NT2/D1 (cell line): Measurements from ENCODE around the gene RNF169.

Source experiments
- SUZ12 ChIP-seq: IDR thresholded peaks from 2 replicates; pipeline ENCODE4 v1.6.1; 2011; ENCODE audit not compliant: insufficient read length, insufficient read depth; ENCODE audit errors: extremely low read depth
- YY1 ChIP-seq: IDR thresholded peaks from 2 replicates; pipeline ENCODE4 v1.6.1; 2011; ENCODE audit not compliant: insufficient read length, insufficient read depth
- ZNF274 ChIP-seq: IDR thresholded peaks from 2 replicates; pipeline ENCODE4 v1.6.1; 2011; ENCODE audit warnings: mild to moderate bottlenecking, low read depth, low read length

GRCh38 chr11:74731301-74732094 lies 17.2 kb upstream of the RNF169 start, which contains the start of gene CHRDL2:
- TF ChIP-seq YY1, result no peak
- TF ChIP-seq ZNF274, result no peak
- no peak for TF ChIP-seq SUZ12
